Lung (tissue), 12 donors: ENCODE measurements around the gene POLA1. TPM values are rescaled to one million over a fixed set of nuclear protein-coding genes. Genes with fewer than 3 reads are reported as not detected.
A peak's percentile ranks its signal among the peaks of the same experiment; 100 is the strongest.

Experiments
- ATAC-seq: fragments of 200-7000 bp; cut with Tn5 transposase; one replicate; pipeline ENCODE4 v1.9.1; 2020; ENCODE audit warnings: moderate number of reproducible peaks; ENCODE audit not compliant: insufficient read depth, low FRiP score
- DNase-seq, 3 donors: peaks; one replicate each; pipeline ENCODE4 v3.0.0-alpha.2; 2013 to 2017
- H3K27ac ChIP-seq, 2 donors: one replicate each; pipeline ENCODE4 v1.5.1; 2013; ENCODE audit warnings: mild to moderate bottlenecking in 2 of 2, moderate library complexity in 2 of 2, control low read depth in 1 of 2, inconsistent platforms in 1 of 2, low read depth in 1 of 2, low read length in 1 of 2
- H3K27me3 ChIP-seq, 3 donors: one replicate each; pipeline ENCODE4 v1.5.1; 2013; ENCODE audit warnings: low read length in 2 of 3; ENCODE audit not compliant: control insufficient read depth in 3 of 3, insufficient read depth in 3 of 3
- H3K36me3 ChIP-seq, 4 donors: one replicate each; pipeline ENCODE4 v1.5.1; 2013; ENCODE audit warnings: low read length in 4 of 4, mild to moderate bottlenecking in 1 of 4, moderate library complexity in 1 of 4; ENCODE audit not compliant: control insufficient read depth in 4 of 4, insufficient read depth in 4 of 4
- H3K4me1 ChIP-seq, 5 donors: one replicate each; pipeline ENCODE4 v1.5.1; 2013; ENCODE audit warnings: low read length in 5 of 5, mild to moderate bottlenecking in 2 of 5, moderate library complexity in 1 of 5; ENCODE audit not compliant: control insufficient read depth in 5 of 5, insufficient read depth in 5 of 5
- H3K4me3 ChIP-seq: one replicate; pipeline ENCODE4 v1.5.1; 2013; ENCODE audit warnings: mild to moderate bottlenecking, control low read depth, moderate library complexity
- H3K9ac ChIP-seq, 2 donors: one replicate each; pipeline ENCODE4 v1.5.1; 2013; ENCODE audit warnings: low read length in 2 of 2, control low read depth in 1 of 2; ENCODE audit not compliant: insufficient read depth in 1 of 2
- H3K9me3 ChIP-seq, 4 donors: one replicate each; pipeline ENCODE4 v1.5.1; 2013; ENCODE audit warnings: low read length in 3 of 4, mild to moderate bottlenecking in 1 of 4, moderate library complexity in 1 of 4; ENCODE audit not compliant: control insufficient read depth in 4 of 4, insufficient read depth in 3 of 4
- WGBS, 2 donors: extraction: QIAGEN DNeasy Blood & Tissue Kit; methylation state at CpG; one replicate each; pipeline ENCODE4 v1.1.7; 2013; 5-methylcytosine and 5-hydroxymethylcytosine counted together
- polyA plus RNA-seq, 2 donors: library from polyadenylated mRNA; stranded (reverse); fragments of 200-250 nt; gene quantifications; one replicate each; pipeline ENCODE4 v1.2.1, GENCODE V29; 2013
- total RNA-seq, 2 donors: library from RNA; depleted of rRNA in 1 of 2; stranded (reverse); fragments of >200 nt in 1 of 2; gene quantifications; one replicate each; pipeline ENCODE4 v1.2.1, GENCODE V29; 2014 to 2021
- TF ChIP-seq, protein P1 (sequence below): IDR thresholded peaks from 2 replicates; pipeline ENCODE4 v1.5.1; 2012; ENCODE audit warnings: mild to moderate bottlenecking; ENCODE audit errors: control extremely low read depth, extremely low read depth
- donor health status: control.
- donor health status: control.
- donor health status: Bipolar disorder and iron deficiency.
- donor health status: healthy.
- donor health status: DM: yes; HTN: yes; CAD: no.

POLA1 gene
- total and polyA plus RNA-seq, 4 donors = 2.4 to 18.7 (median 6.1) TPM

GRCh38 chrX:24842486-24842885 is 148.8 kb downstream of the POLA1 start:
- H3K9me3 ChIP-seq = no peaks in the 10 kb centered on the region
- H3K36me3 ChIP-seq = no peaks in the 10 kb centered on the region
- peaks cover 0 to 32% (median 27%) of the 10 kb centered on the region in 3 donors for H3K27me3 ChIP-seq
- H3K4me1 ChIP-seq = no peaks in the 10 kb centered on the region
- no peak overlapping the region for H3K9ac ChIP-seq
- TF ChIP-seq, protein P1, sequence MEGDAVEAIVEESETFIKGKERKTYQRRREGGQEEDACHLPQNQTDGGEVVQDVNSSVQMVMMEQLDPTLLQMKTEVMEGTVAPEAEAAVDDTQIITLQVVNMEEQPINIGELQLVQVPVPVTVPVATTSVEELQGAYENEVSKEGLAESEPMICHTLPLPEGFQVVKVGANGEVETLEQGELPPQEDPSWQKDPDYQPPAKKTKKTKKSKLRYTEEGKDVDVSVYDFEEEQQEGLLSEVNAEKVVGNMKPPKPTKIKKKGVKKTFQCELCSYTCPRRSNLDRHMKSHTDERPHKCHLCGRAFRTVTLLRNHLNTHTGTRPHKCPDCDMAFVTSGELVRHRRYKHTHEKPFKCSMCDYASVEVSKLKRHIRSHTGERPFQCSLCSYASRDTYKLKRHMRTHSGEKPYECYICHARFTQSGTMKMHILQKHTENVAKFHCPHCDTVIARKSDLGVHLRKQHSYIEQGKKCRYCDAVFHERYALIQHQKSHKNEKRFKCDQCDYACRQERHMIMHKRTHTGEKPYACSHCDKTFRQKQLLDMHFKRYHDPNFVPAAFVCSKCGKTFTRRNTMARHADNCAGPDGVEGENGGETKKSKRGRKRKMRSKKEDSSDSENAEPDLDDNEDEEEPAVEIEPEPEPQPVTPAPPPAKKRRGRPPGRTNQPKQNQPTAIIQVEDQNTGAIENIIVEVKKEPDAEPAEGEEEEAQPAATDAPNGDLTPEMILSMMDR = no peak
- H3K4me3 ChIP-seq = no peak overlapping the region
- H3K27ac ChIP-seq = no peak overlapping the region
- WGBS, 2 donors = 57 to 93% methylated on average over 5 of the region's 5 CpGs
- ATAC-seq (no peak), DNase-seq (no peak)

GRCh38 chrX:24846550-24847150 is 152.9 kb downstream of the POLA1 start:
- no peak overlapping the region for H3K27ac ChIP-seq
- no peaks in the 10 kb centered on the region for H3K4me1 ChIP-seq
- H3K9me3 ChIP-seq = no peaks in the 10 kb centered on the region
- H3K9ac ChIP-seq = no peak overlapping the region
- no peaks in the 10 kb centered on the region for H3K36me3 ChIP-seq
- peaks cover 0 to 25% (median 20%) of the 10 kb centered on the region in 3 donors for H3K27me3 ChIP-seq
- no peak for ATAC-seq
- no peak overlapping the region for H3K4me3 ChIP-seq
- WGBS, 2 donors = 50 to 79% methylated on average over 3 of the region's 3 CpGs
- TF ChIP-seq, protein P1 = no peak
- peak in 2 of 3 donors; percentile 40 to 67 for DNase-seq

DNA sequence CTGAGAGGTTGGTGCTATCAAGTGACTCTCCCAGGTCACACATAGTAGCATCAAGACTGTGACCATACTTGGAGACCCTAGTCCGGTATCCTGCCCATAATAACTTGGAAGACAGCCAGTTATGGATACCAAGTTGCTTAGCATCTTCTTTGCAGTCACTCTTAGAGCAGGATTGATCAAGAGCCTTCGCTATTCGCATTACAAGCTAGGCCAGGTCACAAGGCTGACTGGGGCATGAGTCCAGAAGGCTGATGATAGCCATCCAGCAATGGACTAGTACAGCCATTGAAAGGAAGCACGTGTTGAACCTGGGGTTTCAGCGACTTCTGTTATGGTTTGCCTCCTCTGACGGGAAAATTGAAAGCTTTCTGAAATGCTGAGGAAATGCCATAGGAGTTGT is 157.6 kb downstream of the POLA1 start:
- no peaks in the 10 kb centered on the region for H3K9me3 ChIP-seq
- DNase-seq = no peak
- no peaks in the 10 kb centered on the region for H3K36me3 ChIP-seq
- H3K4me3 ChIP-seq = no peak overlapping the region
- 87 to 97% methylated on average over 6 of the region's 6 CpGs for WGBS, 2 donors
- H3K27ac ChIP-seq = no peak overlapping the region
- no peaks in the 10 kb centered on the region for H3K4me1 ChIP-seq
- no peak for ATAC-seq
- peaks cover 0 to 9% (median 8%) of the 10 kb centered on the region in 3 donors for H3K27me3 ChIP-seq
- H3K9ac ChIP-seq = no peak overlapping the region
- TF ChIP-seq, protein P1 = no peak

- Histone ChIP-seq H3K36me3 (no peaks in the 10 kb centered on the region), H3K9me3 (no peaks in the 10 kb centered on the region), H3K9ac (no peak overlapping the region), H3K4me1 (no peaks in the 10 kb centered on the region), H3K27ac (no peak overlapping the region), H3K4me3 (no peak overlapping the region), H3K27me3 (peaks cover 0 to 8% (median 8%) of the 10 kb centered on the region in 3 donors)
- DNase-seq (no peak), ATAC-seq (no peak)
- WGBS, 2 donors = 81 to 99% methylated on average over 4 of the region's 4 CpGs
- TF ChIP-seq, protein P1 = no peak
These were observed 158.1 kb downstream of the POLA1 start for GRCh38 chrX:24851780-24852179.
